RWPE2 (cell line): ENCODE measurements around the gene NENF.
"Not testable (repeated sequence)": the region's sequence is repeated elsewhere in the genome, so short reads cannot be mapped to it uniquely, and the experiment has no call there.

Experiments used
- ATAC-seq: fragments of 200-7000 bp; cut with Tn5 transposase; 3 replicates; pipeline ENCODE4 v1.9.1; 2021; ENCODE audit warnings: low read depth
- DNase-seq: peaks from one replicate; pipeline ENCODE4 v3.0.0-alpha.2; 2020; ENCODE audit warnings: low spot score
- H3K27ac ChIP-seq: fragments of 450-650 bp; 2 replicates; pipeline ENCODE4 v1.5.1; 2017; ENCODE audit warnings: mild to moderate bottlenecking; ENCODE audit not compliant: poor library complexity, severe bottlenecking
- H3K27me3 ChIP-seq: fragments of 250-450 bp; sonication (Bioruptor Pico); 2 replicates; pipeline ENCODE4 v1.5.1; 2021; ENCODE audit warnings: mild to moderate bottlenecking, moderate library complexity; ENCODE audit not compliant: insufficient read depth, poor library complexity, severe bottlenecking
- H3K36me3 ChIP-seq: fragments of 250-450 bp; sonication (Bioruptor Pico); 2 replicates; pipeline ENCODE4 v1.5.1; 2020; ENCODE audit warnings: low read depth, mild to moderate bottlenecking, moderate library complexity
- H3K4me1 ChIP-seq: fragments of 250-450 bp; sonication (Bioruptor Pico); 2 replicates; pipeline ENCODE4 v1.5.1; 2021; ENCODE audit warnings: mild to moderate bottlenecking, moderate library complexity; ENCODE audit not compliant: insufficient read depth, poor library complexity, severe bottlenecking
- H3K4me3 ChIP-seq: fragments of 250-450 bp; sonication (Bioruptor Pico); 2 replicates; pipeline ENCODE4 v1.5.1; 2021; ENCODE audit warnings: mild to moderate bottlenecking, moderate library complexity; ENCODE audit not compliant: severe bottlenecking
- H3K9me3 ChIP-seq: fragments of 250-450 bp; sonication (Bioruptor Pico); 2 replicates; pipeline ENCODE4 v1.5.1; 2021; ENCODE audit warnings: mild to moderate bottlenecking, moderate library complexity; ENCODE audit not compliant: severe bottlenecking
- CTCF ChIP-seq: fragments of 450-650 bp; IDR thresholded peaks from one replicate; pipeline ENCODE4 v1.5.1; 2017; ENCODE audit warnings: mild to moderate bottlenecking, moderate library complexity; ENCODE audit not compliant: poor library complexity, severe bottlenecking

Gene NENF

GRCh38 chr1:212471286-212471685 is 38.6 kb downstream of the NENF start:
- no peaks in the 10 kb centered on the region for H3K36me3 ChIP-seq
- H3K27ac ChIP-seq, result no peak overlapping the region
- TF ChIP-seq CTCF, result no peak
- H3K27me3 ChIP-seq, result no peaks in the 10 kb centered on the region
- H3K4me1 ChIP-seq, result no peaks in the 10 kb centered on the region
- no peak for ATAC-seq
- no peak overlapping the region for H3K4me3 ChIP-seq
- DNase-seq, result no peak
- no peaks in the 10 kb centered on the region for H3K9me3 ChIP-seq

- DNase-seq (no peak), ATAC-seq (no peak)
- Histone ChIP-seq H3K4me3 (no peak overlapping the region), H3K4me1 (no peaks in the 10 kb centered on the region), H3K36me3 (no peaks in the 10 kb centered on the region), H3K27ac (no peak overlapping the region), H3K9me3 (no peaks in the 10 kb centered on the region), H3K27me3 (no peaks in the 10 kb centered on the region)
- TF ChIP-seq CTCF, result no peak
Measured at GRCh38 chr1:212471891-212472675, 39.4 kb downstream of the NENF start.

GRCh38 chr1:212473729-212474128 is 41.0 kb downstream of the NENF start:
- no peak overlapping the region for H3K27ac ChIP-seq
- DNase-seq (no peak), ATAC-seq (no peak)

GRCh38 chr1:212475151-212475550 is 42.4 kb downstream of the NENF start:
- H3K36me3 ChIP-seq, result no peaks in the 10 kb centered on the region
- H3K4me1 ChIP-seq, result no peaks in the 10 kb centered on the region
- no peaks in the 10 kb centered on the region for H3K27me3 ChIP-seq
- no peak overlapping the region for H3K27ac ChIP-seq
- no peak overlapping the region for H3K4me3 ChIP-seq
- no peaks in the 10 kb centered on the region for H3K9me3 ChIP-seq
- ATAC-seq (no peak), DNase-seq (no peak)
- no peak for TF ChIP-seq CTCF

More at GRCh38 chr1:212473729-212474128, 41.0 kb downstream of the NENF start:
- Histone ChIP-seq H3K9me3 (no peaks in the 10 kb centered on the region), H3K27me3 (no peaks in the 10 kb centered on the region), H3K4me3 (no peak overlapping the region), H3K4me1 (no peaks in the 10 kb centered on the region), H3K36me3 (no peaks in the 10 kb centered on the region)
- TF ChIP-seq CTCF, result no peak

- not testable (repeated sequence) for H3K9me3 ChIP-seq, H3K4me3 ChIP-seq, ATAC-seq, H3K27ac ChIP-seq, H3K27me3 ChIP-seq, H3K36me3 ChIP-seq, DNase-seq, H3K4me1 ChIP-seq
Measured at GRCh38 chr1:212475831-212476230, 43.1 kb downstream of the NENF start.
